GM12878 (cell line): ENCODE measurements around the gene TMEM229B. TPM values are rescaled to one million over a fixed set of nuclear protein-coding genes. Genes with fewer than 3 reads are reported as not detected.

Source experiments
- ATAC-seq: fragments of 200-7000 bp; cut with Tn5 transposase; 3 replicates; pipeline ENCODE4 v1.9.1; 2020; ENCODE audit warnings: mild to moderate bottlenecking, moderate library complexity
- BruUV-seq: library from RNA; stranded (reverse); fragments of 400-500 nt; replicated peaks from 2 replicates; lab custom pipeline; 2021; lab: Mats Ljungman, UMichigan
- CTCF ChIA-PET: fragments of 300-600 bp; sonication (Branson Sonifier 250); formaldehyde crosslinking; extraction: SDS; loops from one replicate; lab custom pipeline; 2021; ENCODE audit warnings: inconsistent platforms; lab: Yijun Ruan, JAX
- POLR2A ChIA-PET: fragments of 350-600 bp; formaldehyde crosslinking; extraction: SDS; loops from one replicate; lab custom pipeline; 2021; ENCODE audit warnings: inconsistent platforms; lab: Charles Lee
- RAD21 ChIA-PET: fragments of 300-600 bp; sonication (Branson Sonifier 250); formaldehyde crosslinking; loops from one replicate; lab custom pipeline; 2023; ENCODE audit warnings: antibody characterized with exemption; ENCODE audit not compliant: unreplicated experiment; lab: Charles Lee
- SMC1A ChIA-PET: fragments of 300-600 bp; sonication (Branson Sonifier 250); formaldehyde crosslinking; loops from one replicate; lab custom pipeline; 2023; ENCODE audit not compliant: unreplicated experiment, uncharacterized antibody; lab: Charles Lee
- DNase-seq: peaks from one replicate; pipeline ENCODE4 v3.0.0-alpha.2; 2011; ENCODE audit warnings: low read depth, low spot score
- FAIRE-seq: peaks from 3 replicates; lab custom pipeline; 2011; peaks lifted over from hg19 to GRCh38; lab: Jason Lieb, UNC
- H2AFZ ChIP-seq: 2 replicates; pipeline ENCODE4 v1.6.0; 2011; ENCODE audit warnings: low read depth, low read length, control low read depth; ENCODE audit not compliant: control insufficient read depth
- H3K27ac ChIP-seq: 2 replicates; pipeline ENCODE4 v1.5.1; 2011; ENCODE audit warnings: control low read depth; ENCODE audit not compliant: control insufficient read depth, insufficient read depth
- H3K27me3 ChIP-seq, 2 experiments: replicated peaks in 1 of 2; 2 replicates each; pipeline versions ENCODE4 v1.6.0 to v1.6.1; 2011; ENCODE audit warnings: low read length in 1 of 2; ENCODE audit not compliant: control insufficient read depth in 2 of 2, insufficient read depth in 2 of 2
- H3K36me3 ChIP-seq, 2 experiments: 2 replicates each; pipeline ENCODE4 v1.5.1; 2011; ENCODE audit warnings: low read length in 1 of 2; ENCODE audit not compliant: control insufficient read depth in 2 of 2, insufficient read depth in 2 of 2
- H3K4me1 ChIP-seq: 2 replicates; pipeline ENCODE4 v1.6.1; 2011; ENCODE audit warnings: mild to moderate bottlenecking, low read length, moderate library complexity, mixed read lengths; ENCODE audit not compliant: control insufficient read depth, insufficient read depth
- H3K4me2 ChIP-seq: 2 replicates; pipeline ENCODE4 v1.6.0; 2011; ENCODE audit warnings: control low read depth; ENCODE audit not compliant: control insufficient read depth, insufficient read depth
- H3K4me3 ChIP-seq: fragments of 200-600 bp; sonication (generic); 2 replicates; pipeline ENCODE4 v1.5.1; 2016
- H3K79me2 ChIP-seq: 2 replicates; pipeline ENCODE4 v1.6.0; 2011; ENCODE audit warnings: low read length; ENCODE audit not compliant: control insufficient read depth, insufficient read depth
- H3K9ac ChIP-seq: 2 replicates; pipeline ENCODE4 v1.8.0; 2011; ENCODE audit warnings: low read length, control low read depth, mixed read lengths; ENCODE audit not compliant: control insufficient read depth, insufficient read depth
- H3K9me3 ChIP-seq: replicated peaks from 3 replicates; pipeline ENCODE4 v1.5.1; 2011; ENCODE audit warnings: mild to moderate bottlenecking, low read length; ENCODE audit not compliant: control insufficient read depth, insufficient read depth
- H4K20me1 ChIP-seq: 2 replicates; pipeline ENCODE4 v1.6.0; 2011; ENCODE audit not compliant: control insufficient read depth, insufficient read depth
- BCL11A ChIP-seq: IDR thresholded peaks from 2 replicates; pipeline ENCODE4 v1.6.1; 2011; ENCODE audit warnings: low read depth, low read length
- DPF2 ChIP-seq: fragments of 450-650 bp; IDR thresholded peaks from 2 replicates; pipeline ENCODE4 v1.6.1; 2017; ENCODE audit warnings: mild to moderate bottlenecking
- EED ChIP-seq: sonication (generic); IDR thresholded peaks from 2 replicates; pipeline ENCODE4 v1.6.1; 2016; ENCODE audit warnings: antibody characterized with exemption, low read depth
- FOXK2 ChIP-seq: fragments of 450-650 bp; IDR thresholded peaks from 2 replicates; pipeline ENCODE4 v1.6.1; 2017; ENCODE audit warnings: mild to moderate bottlenecking, moderate library complexity
- GABPA ChIP-seq: IDR thresholded peaks from 2 replicates; pipeline ENCODE4 v1.6.1; 2014; ENCODE audit warnings: antibody characterized with exemption, low read depth, mild to moderate bottlenecking, inconsistent platforms
- GATAD2B ChIP-seq: fragments of 450-650 bp; conservative IDR thresholded peaks from 2 replicates; pipeline ENCODE4 v1.6.1; 2017; ENCODE audit warnings: low read depth, mild to moderate bottlenecking, moderate library complexity
- HDAC6 ChIP-seq: fragments of 200-600 bp; sonication (generic); IDR thresholded peaks from one replicate; pipeline ENCODE4 v1.8.0; 2017; ENCODE audit warnings: antibody characterized with exemption; ENCODE audit not compliant: unreplicated experiment
- HSF1 ChIP-seq: fragments of 150-350 bp; IDR thresholded peaks from 2 replicates; pipeline ENCODE4 v1.6.1; 2014; ENCODE audit warnings: mild to moderate bottlenecking, low read depth, low read length
- NKRF ChIP-seq: fragments of 450-650 bp; conservative IDR thresholded peaks from 2 replicates; pipeline ENCODE4 v1.6.1; 2017; ENCODE audit warnings: mild to moderate bottlenecking, moderate library complexity
- NRF1 ChIP-seq: conservative IDR thresholded peaks from 2 replicates; pipeline ENCODE4 v1.6.1; 2011; ENCODE audit warnings: mild to moderate bottlenecking, low read depth, low read length, improper control_type of control experiment
- PAX5 ChIP-seq: IDR thresholded peaks from 2 replicates; pipeline ENCODE4 v1.6.1; 2011; ENCODE audit warnings: low read depth, low read length, borderline replicate concordance
- POLR2AphosphoS2 ChIP-seq: IDR thresholded peaks from 2 replicates; pipeline ENCODE4 v1.6.1; 2011; ENCODE audit warnings: low read depth, mild to moderate bottlenecking, low read length, improper control_type of control experiment, moderate library complexity
- RCOR1 ChIP-seq: conservative IDR thresholded peaks from 2 replicates; pipeline ENCODE4 v1.6.1; 2012; ENCODE audit warnings: low read depth, low read length, improper control_type of control experiment
- RFX5 ChIP-seq: IDR thresholded peaks from 2 replicates; pipeline ENCODE4 v1.6.1; 2011; ENCODE audit warnings: low read depth, low read length, improper control_type of control experiment
- SMARCA5 ChIP-seq: fragments of 450-650 bp; IDR thresholded peaks from 2 replicates; pipeline ENCODE4 v1.6.1; 2017; ENCODE audit warnings: mild to moderate bottlenecking
- SREBF2 ChIP-seq: IDR thresholded peaks from 2 replicates; pipeline ENCODE4 v1.6.1; 2012; ENCODE audit warnings: mild to moderate bottlenecking, low read length
- ZSCAN29 ChIP-seq: fragments of 450-650 bp; IDR thresholded peaks from 2 replicates; pipeline ENCODE4 v1.6.1; 2017; ENCODE audit warnings: mild to moderate bottlenecking, moderate library complexity
- WGBS: methylation state at CpG from one replicate; pipeline ENCODE4 v1.1.6; 2016; ENCODE audit warnings: low lambda C conversion rate; ENCODE audit not compliant: insufficient replicate concordance, insufficient coverage; ENCODE audit errors: missing lambda C conversion rate; 5-methylcytosine and 5-hydroxymethylcytosine counted together
- in situ Hi-C: fragments of 300-500 bp; cut with MboI; formaldehyde crosslinking; loops from 9 replicates; pipeline ENCODE4 v1.14.3; 2018; ENCODE audit warnings: mixed read lengths
- intact Hi-C: fragments of 100-400 bp; cut with micrococcal nuclease; formaldehyde crosslinking; loops from one replicate; pipeline ENCODE4 v1.14.2; 2022; ENCODE audit not compliant: unreplicated experiment
- polyA plus RNA-seq, 11 experiments: library from polyadenylated mRNA; depleted of rRNA in 4 of 11; unstranded in 6 of 11; stranded (reverse) in 5 of 11; fragments of >200 nt; fragmentation: Nextera tagmentation in 4 of 11; fragmentation: Illumina TruSeq in 1 of 11; extraction: Ambion mirVana in 4 of 11; extraction: Trizol in 1 of 11; gene quantifications; 1 replicate in 1 of 11; 2 replicates in 10 of 11; pipeline versions ENCODE4 v1.2.1 to v1.2.3, GENCODE V29; 2011 to 2016; ENCODE audit warnings: inconsistent platforms in 2 of 11, missing spikeins in 2 of 11, low read depth in 1 of 11
- total RNA-seq, 4 experiments: library from RNA; depleted of rRNA in 3 of 4; stranded (reverse); fragments of >200 nt in 3 of 4; fragmentation: Illumina TruSeq in 1 of 4; extraction: Trizol in 1 of 4; gene quantifications; 2 replicates each; pipeline versions ENCODE4 v1.2.1 to v1.2.3, GENCODE V29; 2013 to 2021

Gene TMEM229B
- total and polyA plus RNA-seq, 10 of the 15 experiments (the other 5 are each of a cell fraction or from before 2014, with no cell fraction given) = 0.24 to 5.3 (median 1.7) TPM

- DNase-seq (no peak), ATAC-seq (no peak), FAIRE-seq (no peak)
- Histone ChIP-seq H3K27me3 (no peaks in the 10 kb centered on the region; a peak in 1 of 4 replicates), H4K20me1 (no peaks in the 10 kb centered on the region), H3K4me3 (no peak overlapping the region), H2AFZ (no peak overlapping the region), H3K9me3 (no peaks in the 10 kb centered on the region), H3K36me3 (no peaks in the 10 kb centered on the region), H3K79me2 (no peaks in the 10 kb centered on the region), H3K4me2 (no peak overlapping the region), H3K4me1 (no peaks in the 10 kb centered on the region), H3K9ac (no peak overlapping the region), H3K27ac (no peak overlapping the region)
- TF ChIP-seq FOXK2 = no peak
- no peak for TF ChIP-seq NKRF
- TF ChIP-seq RFX5 = no peak
- TF ChIP-seq DPF2 = no peak
- BruUV-seq = no TSS peak
- WGBS = 65% methylated on average over 7 of the region's 7 CpGs
- intact Hi-C loops (no loop called here), in situ Hi-C loops (no loop called here)
- ChIA-PET CTCF (interaction anchor here (1.1 kb wide), 1 partner anchor 201 kb away, joined by 3 read pairs; no protein-coding TSS in a partner anchor), RAD21 (interaction anchor here (0.6 kb wide), 1 partner anchor 74 kb away, joined by 5 read pairs; no protein-coding TSS in a partner anchor), SMC1A (interaction anchor here (0.6 kb wide), 1 partner anchor 13 kb away, joined by 3 read pairs; no protein-coding TSS in a partner anchor), POLR2A (interaction anchor here (1.5 kb wide), 1 partner anchor 10 kb away, joined by 3 read pairs; no protein-coding TSS in a partner anchor)
Observed at GRCh38 chr14:67503331-67503730, 14.8 kb upstream of the TMEM229B start.

- no peak for DNase-seq
- CTCF ChIA-PET = interaction anchor here (1.1 kb wide), 1 partner anchor 202 kb away, joined by 3 read pairs; no protein-coding TSS in a partner anchor
- WGBS = 69% methylated on average over 6 of the region's 6 CpGs
- TF ChIP-seq RCOR1 (no peak), NRF1 (no peak), EED (no peak), HSF1 (no peak), SREBF2 (no peak), GABPA (no peak), POLR2AphosphoS2 (no peak), HDAC6 (no peak), PAX5 (no peak), ZSCAN29 (no peak), GATAD2B (no peak), SMARCA5 (no peak), BCL11A (no peak)
Observed at GRCh38 chr14:67502867-67503266, 14.3 kb upstream of the TMEM229B start.

More at GRCh38 chr14:67502867-67503266, 14.3 kb upstream of the TMEM229B start:
- Histone ChIP-seq H4K20me1 (no peaks in the 10 kb centered on the region), H3K4me2 (no peak overlapping the region), H3K27me3 (no peaks in the 10 kb centered on the region; a peak in 1 of 4 replicates), H3K4me1 (no peaks in the 10 kb centered on the region), H3K79me2 (no peaks in the 10 kb centered on the region), H3K27ac (no peak overlapping the region), H3K4me3 (no peak overlapping the region), H2AFZ (no peak overlapping the region), H3K9me3 (no peaks in the 10 kb centered on the region), H3K9ac (no peak overlapping the region), H3K36me3 (no peaks in the 10 kb centered on the region)
- POLR2A ChIA-PET = no interaction called here
- in situ Hi-C loops (no loop called here), intact Hi-C loops (no loop called here)
- no peak for ATAC-seq
- no peak for FAIRE-seq
- SMC1A ChIA-PET = no interaction called here
- RAD21 ChIA-PET = interaction anchor here (0.6 kb wide), 1 partner anchor 74 kb away, joined by 5 read pairs; no protein-coding TSS in a partner anchor
- no TSS peak for BruUV-seq
